ENCODE measurements around the gene SCARB2.

SCARB2 gene

DNA sequence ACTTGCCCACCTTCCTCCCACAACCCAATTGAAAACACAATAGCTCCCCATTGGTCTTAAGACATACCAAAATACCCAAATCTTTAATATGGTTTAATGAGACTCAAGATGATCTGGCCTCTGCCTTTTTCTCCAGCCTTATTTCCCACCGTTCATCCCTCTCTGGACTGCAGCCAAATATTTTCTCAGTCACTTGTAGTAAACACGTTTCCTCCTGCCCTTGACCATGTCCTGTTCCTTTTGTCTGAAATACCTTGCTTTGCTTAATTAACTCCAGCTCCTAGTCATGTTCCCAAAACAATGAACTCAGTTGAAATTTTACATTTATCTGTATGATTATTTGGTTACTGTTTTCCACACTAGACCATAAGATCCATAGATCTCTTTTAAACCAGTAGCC is 57.0 kb downstream of the SCARB2 start:
- DNase-seq (ENCODE audit: insufficient read length, low spot score): no peak
- no peak for FAIRE-seq
- TF ChIP-seq, protein P1, sequence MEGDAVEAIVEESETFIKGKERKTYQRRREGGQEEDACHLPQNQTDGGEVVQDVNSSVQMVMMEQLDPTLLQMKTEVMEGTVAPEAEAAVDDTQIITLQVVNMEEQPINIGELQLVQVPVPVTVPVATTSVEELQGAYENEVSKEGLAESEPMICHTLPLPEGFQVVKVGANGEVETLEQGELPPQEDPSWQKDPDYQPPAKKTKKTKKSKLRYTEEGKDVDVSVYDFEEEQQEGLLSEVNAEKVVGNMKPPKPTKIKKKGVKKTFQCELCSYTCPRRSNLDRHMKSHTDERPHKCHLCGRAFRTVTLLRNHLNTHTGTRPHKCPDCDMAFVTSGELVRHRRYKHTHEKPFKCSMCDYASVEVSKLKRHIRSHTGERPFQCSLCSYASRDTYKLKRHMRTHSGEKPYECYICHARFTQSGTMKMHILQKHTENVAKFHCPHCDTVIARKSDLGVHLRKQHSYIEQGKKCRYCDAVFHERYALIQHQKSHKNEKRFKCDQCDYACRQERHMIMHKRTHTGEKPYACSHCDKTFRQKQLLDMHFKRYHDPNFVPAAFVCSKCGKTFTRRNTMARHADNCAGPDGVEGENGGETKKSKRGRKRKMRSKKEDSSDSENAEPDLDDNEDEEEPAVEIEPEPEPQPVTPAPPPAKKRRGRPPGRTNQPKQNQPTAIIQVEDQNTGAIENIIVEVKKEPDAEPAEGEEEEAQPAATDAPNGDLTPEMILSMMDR (IDR thresholded peaks at IDR 0.05; ENCODE audit: insufficient read depth, missing control alignments): no peak

DNA sequence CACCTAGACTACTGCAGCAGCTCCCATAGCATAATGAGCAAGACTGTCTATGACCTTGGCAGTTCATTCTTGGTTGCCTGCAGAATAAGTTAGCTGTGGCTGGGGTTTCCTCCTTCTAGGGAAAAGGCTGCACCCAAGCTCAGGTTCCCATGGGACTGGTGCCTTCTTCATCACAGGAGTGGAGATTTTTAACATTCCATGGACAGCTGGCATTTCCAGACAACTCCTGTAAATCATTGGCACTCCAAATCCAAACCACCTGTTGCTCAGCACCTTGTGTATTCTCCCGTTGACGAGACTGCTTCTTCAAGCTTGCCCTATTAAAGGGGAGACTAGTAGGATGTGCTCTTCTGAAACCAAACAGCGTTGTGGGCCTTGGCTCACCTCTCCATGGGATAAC is 57.6 kb downstream of the SCARB2 start:
- FAIRE-seq: no peak
- DNase-seq (ENCODE audit: insufficient read length, low spot score): no peak
- TF ChIP-seq, protein P1 (IDR thresholded peaks at IDR 0.05; ENCODE audit: insufficient read depth, missing control alignments): no peak

DNA sequence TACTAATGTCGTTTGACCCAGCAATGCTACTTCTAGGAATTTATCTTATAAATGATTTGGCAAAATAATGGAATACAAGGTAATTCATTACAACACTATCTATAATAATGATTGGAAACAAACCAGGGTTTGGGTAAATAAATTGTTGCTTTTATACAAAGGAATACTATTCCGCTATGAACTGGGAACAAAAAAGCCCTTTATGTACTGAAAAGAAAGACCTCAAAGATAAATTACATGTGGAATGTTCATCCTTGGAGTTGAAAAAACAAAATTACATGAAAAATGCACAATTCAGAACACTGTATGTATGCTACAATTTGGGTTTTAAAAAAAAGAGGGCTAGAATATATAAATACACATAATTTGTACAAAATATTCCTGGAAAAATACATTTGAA is 60.3 kb downstream of the SCARB2 start:
- DNase-seq (ENCODE audit: insufficient read length, low spot score) (no peak), FAIRE-seq (peak; percentile 51)
- TF ChIP-seq, protein P1 (IDR thresholded peaks at IDR 0.05; ENCODE audit: insufficient read depth, missing control alignments): no peak

DNA sequence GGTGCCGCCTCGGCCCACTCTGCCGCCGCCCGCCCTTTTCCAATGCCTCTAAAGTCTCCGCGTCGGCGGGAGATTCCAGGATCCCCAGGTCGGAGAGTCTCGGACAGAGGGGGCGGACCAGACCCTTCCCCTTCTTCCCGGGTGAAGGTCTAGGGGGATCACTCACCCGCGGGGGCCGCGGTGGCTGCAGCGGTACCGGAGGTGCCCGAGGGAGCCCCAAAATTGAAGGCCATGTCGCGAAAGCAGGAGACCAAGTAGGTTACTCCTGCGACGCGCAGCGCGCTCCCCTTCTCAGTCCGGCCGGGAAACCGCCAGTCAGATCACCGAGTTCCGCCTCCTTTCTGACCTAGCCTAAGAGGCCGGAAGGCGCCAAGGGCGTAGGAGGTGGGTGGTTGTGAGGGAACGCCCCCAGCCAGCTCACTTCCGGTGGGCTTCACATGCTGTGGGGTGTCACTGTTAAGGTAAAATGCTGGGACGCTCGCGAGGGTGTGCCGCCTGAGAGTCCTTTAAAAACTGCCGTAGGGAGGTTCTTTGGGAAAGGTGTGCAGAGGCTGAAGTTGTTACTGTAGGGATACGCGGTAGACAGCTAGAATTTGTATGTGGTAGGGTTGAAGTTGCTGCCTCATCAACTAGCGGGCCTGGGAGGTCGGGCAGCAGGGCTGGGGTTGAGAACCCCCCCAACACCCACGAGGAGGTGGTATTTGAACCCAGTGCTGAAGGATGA is 65.3 kb downstream of the SCARB2 start, which contains the start of gene NUP54:
Gene NUP54 (minus strand): TSS at position 256 of the 724 bp plus-strand sequence. CDS start 23 bp downstream, at position 233.
- TF ChIP-seq, protein P1 (IDR thresholded peaks at IDR 0.05; ENCODE audit: insufficient read depth, missing control alignments): no peak
- DNase-seq (ENCODE audit: insufficient read length, low spot score) (peak; percentile 64), FAIRE-seq (peak; percentile 6)

DNA sequence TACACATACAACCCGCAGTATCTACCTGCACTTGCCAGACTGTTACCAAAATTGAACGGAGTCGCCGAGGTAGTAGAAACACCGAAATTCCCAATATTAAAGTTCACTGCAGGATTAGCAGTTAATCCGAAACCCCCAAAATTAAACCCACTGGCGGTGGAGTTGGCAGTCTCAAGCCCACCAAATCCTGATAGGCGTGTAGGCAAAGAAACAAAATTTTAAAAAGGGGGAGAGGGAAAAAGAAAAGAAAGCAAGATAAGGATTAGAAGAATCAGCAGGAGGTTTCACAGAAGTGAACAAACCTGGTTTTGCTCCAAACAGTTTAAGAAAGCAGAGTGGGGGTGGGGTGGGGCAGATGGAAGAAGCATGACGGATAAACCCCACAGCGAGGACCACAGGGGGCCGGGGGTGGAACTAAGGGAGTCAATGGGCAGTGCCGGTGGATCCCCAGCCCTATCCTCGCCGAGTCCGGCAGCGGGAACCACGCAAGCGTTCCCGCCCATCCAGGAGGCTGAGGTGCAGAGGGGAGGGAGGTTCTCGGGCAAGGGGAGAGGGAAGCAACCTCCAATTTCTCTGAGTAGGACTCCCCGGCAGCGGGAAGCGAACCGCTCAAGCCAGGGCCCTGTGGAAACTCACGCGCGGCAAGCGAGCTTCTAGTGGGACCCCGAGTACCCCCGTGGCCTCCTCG is 66.0 kb downstream of the SCARB2 start:
- TF ChIP-seq, protein P1 (IDR thresholded peaks at IDR 0.05; ENCODE audit: insufficient read depth, missing control alignments): no peak
- FAIRE-seq (no peak), DNase-seq (ENCODE audit: insufficient read length, low spot score) (peak; percentile 47)

DNA sequence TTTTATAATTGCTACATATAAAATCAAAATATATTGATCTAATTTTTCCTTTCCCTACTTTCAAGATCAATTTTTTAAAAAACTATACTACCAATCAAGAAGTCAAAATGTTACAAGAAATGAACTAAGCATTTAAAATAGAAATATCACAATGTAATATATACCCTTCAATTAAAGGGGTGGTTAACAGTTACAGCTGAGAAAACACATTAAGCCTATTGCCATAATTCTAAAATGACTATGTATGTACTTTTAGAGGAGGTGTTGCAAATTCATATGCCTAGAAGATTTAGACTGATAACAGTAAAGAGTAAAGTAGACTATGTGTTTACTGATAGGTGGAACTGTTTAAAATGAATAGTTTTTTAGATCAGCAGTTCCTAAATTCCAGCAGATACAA is 69.1 kb downstream of the SCARB2 start:
- TF ChIP-seq, protein P1 (IDR thresholded peaks at IDR 0.05; ENCODE audit: insufficient read depth, missing control alignments): no peak
- no peak for DNase-seq (ENCODE audit: insufficient read length, low spot score)
- peak; percentile 35 for FAIRE-seq

DNA sequence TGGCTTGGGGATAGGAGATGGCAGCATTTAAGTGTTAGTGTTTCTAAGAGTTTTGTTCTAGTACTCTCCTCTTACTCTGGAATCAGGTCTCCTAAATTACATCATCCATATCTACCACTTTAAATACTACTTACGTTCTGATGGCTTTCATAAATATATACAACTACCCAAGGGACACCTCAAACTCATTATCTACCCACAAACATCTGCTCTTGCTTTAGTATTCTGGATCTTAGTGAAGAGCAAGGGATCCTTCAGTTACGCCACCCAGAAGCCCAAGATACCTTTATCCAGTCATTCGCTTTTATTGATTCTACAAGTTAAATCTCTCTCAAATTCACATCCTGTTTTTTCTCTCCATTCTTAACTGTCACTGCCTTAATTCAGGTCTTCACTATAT is 72.4 kb downstream of the SCARB2 start:
- TF ChIP-seq, protein P1 (IDR thresholded peaks at IDR 0.05; ENCODE audit: insufficient read depth, missing control alignments): no peak
- FAIRE-seq (no peak), DNase-seq (ENCODE audit: insufficient read length, low spot score) (no peak)

All from D721Med (cell line).